H1 (cell line): ENCODE results near the gene DNAH8. TPM values are rescaled to one million over a fixed set of nuclear protein-coding genes. Genes with fewer than 3 reads are reported as not detected.

Experiments
- polyA plus RNA-seq, 7 experiments: library from polyadenylated mRNA; depleted of rRNA in 3 of 7; stranded (reverse) in 5 of 7; unstranded in 2 of 7; fragments of >200 nt in 5 of 7; fragments of 200-250 nt in 2 of 7; gene quantifications; 1 replicate in 5 of 7; 2 replicates in 1 of 7; 4 replicates in 1 of 7; pipeline versions ENCODE4 v1.2.1 to v1.2.3, GENCODE V29; 2011 to 2013; ENCODE audit warnings: missing spikeins in 2 of 7, mixed read lengths in 2 of 7
- total RNA-seq: library from RNA; stranded (reverse); fragmentation: NEBNext Ultra II Directional; extraction: Animal tissue kit (Norgen Biotek cat#: 25700); gene quantifications from 2 replicates; pipeline ENCODE4 v1.2.1, GENCODE V29; 2021
- TF ChIP-seq, protein P1 (sequence below): fragments of 300-600 bp; sonication (generic); IDR thresholded peaks from 2 replicates; pipeline ENCODE4 v1.7.1; 2012; ENCODE audit warnings: low read length, moderate library complexity, mild to moderate bottlenecking, inconsistent platforms; ENCODE audit not compliant: insufficient replicate concordance

DNAH8 gene
- total and polyA plus RNA-seq, 2 of the 8 experiments (the other 6 are each of a cell fraction or from before 2014, with no cell fraction given) = under 0.01 TPM; not detected in 1

DNA sequence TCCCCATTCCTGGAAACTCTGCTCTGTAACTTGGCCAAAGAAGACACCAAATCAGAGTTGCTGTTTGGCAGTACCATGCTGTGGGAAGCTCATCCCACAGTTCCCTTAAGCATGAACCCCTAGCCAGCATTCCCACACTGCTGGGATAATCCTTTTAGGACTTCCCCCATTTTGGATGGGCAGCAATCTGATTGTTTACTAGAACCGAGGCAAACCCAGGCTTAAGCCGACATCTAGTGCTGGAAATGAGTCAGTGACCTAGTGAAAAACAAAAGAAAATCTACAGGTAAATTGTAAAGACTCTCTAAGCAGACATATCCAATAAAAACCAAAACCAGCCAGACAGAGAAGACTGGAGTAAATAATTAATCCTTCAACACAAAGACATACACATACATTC, 5.2 kb downstream of the DNAH8 start (continued):
- TF ChIP-seq, protein P1, sequence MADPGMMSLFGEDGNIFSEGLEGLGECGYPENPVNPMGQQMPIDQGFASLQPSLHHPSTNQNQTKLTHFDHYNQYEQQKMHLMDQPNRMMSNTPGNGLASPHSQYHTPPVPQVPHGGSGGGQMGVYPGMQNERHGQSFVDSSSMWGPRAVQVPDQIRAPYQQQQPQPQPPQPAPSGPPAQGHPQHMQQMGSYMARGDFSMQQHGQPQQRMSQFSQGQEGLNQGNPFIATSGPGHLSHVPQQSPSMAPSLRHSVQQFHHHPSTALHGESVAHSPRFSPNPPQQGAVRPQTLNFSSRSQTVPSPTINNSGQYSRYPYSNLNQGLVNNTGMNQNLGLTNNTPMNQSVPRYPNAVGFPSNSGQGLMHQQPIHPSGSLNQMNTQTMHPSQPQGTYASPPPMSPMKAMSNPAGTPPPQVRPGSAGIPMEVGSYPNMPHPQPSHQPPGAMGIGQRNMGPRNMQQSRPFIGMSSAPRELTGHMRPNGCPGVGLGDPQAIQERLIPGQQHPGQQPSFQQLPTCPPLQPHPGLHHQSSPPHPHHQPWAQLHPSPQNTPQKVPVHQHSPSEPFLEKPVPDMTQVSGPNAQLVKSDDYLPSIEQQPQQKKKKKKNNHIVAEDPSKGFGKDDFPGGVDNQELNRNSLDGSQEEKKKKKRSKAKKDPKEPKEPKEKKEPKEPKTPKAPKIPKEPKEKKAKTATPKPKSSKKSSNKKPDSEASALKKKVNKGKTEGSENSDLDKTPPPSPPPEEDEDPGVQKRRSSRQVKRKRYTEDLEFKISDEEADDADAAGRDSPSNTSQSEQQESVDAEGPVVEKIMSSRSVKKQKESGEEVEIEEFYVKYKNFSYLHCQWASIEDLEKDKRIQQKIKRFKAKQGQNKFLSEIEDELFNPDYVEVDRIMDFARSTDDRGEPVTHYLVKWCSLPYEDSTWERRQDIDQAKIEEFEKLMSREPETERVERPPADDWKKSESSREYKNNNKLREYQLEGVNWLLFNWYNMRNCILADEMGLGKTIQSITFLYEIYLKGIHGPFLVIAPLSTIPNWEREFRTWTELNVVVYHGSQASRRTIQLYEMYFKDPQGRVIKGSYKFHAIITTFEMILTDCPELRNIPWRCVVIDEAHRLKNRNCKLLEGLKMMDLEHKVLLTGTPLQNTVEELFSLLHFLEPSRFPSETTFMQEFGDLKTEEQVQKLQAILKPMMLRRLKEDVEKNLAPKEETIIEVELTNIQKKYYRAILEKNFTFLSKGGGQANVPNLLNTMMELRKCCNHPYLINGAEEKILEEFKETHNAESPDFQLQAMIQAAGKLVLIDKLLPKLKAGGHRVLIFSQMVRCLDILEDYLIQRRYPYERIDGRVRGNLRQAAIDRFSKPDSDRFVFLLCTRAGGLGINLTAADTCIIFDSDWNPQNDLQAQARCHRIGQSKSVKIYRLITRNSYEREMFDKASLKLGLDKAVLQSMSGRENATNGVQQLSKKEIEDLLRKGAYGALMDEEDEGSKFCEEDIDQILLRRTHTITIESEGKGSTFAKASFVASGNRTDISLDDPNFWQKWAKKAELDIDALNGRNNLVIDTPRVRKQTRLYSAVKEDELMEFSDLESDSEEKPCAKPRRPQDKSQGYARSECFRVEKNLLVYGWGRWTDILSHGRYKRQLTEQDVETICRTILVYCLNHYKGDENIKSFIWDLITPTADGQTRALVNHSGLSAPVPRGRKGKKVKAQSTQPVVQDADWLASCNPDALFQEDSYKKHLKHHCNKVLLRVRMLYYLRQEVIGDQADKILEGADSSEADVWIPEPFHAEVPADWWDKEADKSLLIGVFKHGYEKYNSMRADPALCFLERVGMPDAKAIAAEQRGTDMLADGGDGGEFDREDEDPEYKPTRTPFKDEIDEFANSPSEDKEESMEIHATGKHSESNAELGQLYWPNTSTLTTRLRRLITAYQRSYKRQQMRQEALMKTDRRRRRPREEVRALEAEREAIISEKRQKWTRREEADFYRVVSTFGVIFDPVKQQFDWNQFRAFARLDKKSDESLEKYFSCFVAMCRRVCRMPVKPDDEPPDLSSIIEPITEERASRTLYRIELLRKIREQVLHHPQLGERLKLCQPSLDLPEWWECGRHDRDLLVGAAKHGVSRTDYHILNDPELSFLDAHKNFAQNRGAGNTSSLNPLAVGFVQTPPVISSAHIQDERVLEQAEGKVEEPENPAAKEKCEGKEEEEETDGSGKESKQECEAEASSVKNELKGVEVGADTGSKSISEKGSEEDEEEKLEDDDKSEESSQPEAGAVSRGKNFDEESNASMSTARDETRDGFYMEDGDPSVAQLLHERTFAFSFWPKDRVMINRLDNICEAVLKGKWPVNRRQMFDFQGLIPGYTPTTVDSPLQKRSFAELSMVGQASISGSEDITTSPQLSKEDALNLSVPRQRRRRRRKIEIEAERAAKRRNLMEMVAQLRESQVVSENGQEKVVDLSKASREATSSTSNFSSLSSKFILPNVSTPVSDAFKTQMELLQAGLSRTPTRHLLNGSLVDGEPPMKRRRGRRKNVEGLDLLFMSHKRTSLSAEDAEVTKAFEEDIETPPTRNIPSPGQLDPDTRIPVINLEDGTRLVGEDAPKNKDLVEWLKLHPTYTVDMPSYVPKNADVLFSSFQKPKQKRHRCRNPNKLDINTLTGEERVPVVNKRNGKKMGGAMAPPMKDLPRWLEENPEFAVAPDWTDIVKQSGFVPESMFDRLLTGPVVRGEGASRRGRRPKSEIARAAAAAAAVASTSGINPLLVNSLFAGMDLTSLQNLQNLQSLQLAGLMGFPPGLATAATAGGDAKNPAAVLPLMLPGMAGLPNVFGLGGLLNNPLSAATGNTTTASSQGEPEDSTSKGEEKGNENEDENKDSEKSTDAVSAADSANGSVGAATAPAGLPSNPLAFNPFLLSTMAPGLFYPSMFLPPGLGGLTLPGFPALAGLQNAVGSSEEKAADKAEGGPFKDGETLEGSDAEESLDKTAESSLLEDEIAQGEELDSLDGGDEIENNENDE = no peak
